ENCODE measurements around the gene TDRD5. TPM values are rescaled to one million over a fixed set of nuclear protein-coding genes. Genes with fewer than 3 reads are reported as not detected.

The TDRD5 gene, protein sequence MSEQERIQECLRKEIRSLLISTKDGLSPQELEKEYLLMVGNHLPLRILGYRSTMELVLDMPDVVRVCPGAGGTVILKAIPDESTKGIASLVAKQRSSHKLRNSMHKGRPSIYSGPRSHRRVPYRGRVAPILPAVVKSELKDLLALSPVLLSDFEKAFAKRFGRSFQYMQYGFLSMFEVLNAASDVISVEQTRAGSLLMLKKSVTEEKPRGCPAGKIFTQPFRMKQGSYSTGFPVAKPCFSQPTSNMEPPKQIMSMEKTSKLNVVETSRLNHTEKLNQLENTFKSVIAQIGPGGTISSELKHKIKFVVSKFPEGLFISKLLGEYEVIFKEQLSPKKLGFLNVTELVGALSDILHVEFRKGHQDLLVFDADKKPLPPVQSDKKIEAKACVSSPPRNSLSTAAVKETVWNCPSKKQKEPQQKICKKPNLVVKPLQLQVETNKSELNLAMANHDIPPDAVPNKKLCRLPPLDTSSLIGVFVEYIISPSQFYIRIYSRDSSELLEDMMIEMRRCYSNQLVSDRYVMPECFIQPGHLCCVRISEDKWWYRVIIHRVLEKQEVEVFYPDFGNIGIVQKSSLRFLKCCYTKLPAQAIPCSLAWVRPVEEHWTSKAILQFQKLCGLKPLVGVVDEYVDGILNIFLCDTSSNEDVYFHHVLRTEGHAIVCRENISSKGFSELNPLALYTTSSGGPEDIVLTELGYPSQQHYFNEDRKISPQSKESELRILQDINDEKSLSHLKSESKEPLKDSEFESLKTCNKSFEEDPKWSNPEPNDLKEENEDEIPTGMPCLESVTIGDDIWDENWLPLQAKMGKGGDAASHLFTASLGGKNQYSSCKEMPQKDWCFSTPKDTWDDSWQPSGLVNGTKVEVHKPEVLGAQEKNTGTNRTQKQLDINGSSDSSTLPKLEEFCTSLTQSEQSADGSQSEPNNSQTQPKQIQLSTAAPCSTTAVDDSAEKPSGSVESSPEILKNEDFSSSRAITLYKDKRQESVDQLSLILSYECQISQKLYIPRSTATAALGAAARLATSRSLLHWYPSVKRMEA
- not detected for total RNA-seq (2021; fragmentation: NEBNext Ultra II Directional; extraction: Animal tissue kit (Norgen Biotek cat#: 25700))
- long read RNA-seq: 0 reads

DNA sequence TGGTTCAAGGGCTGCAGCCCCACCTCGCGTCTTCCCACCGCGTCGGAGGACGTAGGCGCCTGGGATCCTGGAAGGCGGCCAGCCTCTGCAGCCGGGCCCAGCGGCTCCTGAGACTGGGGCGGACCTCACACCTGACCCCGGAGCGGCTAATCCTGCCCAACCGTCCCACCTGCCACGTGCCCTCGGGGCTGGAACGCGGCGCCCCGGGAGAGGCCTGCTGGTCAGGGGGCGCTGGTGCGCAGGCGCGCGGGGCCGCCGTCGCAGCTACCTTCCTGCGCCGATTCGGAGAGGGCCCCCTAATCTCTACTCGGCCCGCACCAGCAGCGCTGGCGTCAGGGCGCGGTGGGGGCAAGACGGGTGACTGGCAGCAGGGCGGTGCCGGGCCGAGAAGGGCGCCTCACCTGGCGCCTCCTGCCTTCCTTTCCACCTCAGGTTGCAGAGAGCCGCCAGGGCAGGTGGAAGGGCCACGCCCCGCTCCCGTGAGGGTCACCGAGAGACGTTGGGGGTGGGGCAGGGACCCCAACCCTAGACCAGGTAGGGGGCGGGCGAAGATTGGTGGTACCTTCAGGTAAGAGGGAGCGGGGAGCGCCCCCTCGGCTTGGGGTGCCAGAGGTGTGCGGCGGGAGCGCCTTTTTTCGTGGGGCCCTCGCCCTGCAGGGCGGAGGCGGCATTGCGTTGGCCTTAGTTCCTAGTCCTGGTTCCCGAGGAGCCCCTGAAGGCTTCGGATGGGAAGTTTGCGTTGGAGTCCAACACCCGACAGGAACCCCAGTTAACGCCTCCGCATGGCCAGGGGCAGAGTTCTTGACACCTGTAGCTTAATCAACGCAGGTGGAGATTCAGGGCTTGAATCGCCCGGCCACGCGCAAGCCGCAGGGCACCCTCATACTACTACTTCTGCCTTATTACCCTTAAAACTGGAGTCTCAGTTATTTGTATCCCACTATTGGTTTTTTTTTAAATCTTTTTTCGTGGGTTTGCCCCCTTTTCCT, at the start of gene TDRD5:
TDRD5 (plus strand) TSS at position 241 of the 989 bp plus-strand sequence. CDS start 784 bp downstream, outside the sequence.
- no peaks in the 10 kb centered on the region for H3K4me1 Mint-ChIP-seq (ENCODE audit: low read depth)
- H3K9me3 Mint-ChIP-seq: no peaks in the 10 kb centered on the region
- H3K27me3 Mint-ChIP-seq (ENCODE audit: insufficient read depth): peaks cover 9% of the 10 kb centered on the region
- TF ChIP-seq, protein P1, sequence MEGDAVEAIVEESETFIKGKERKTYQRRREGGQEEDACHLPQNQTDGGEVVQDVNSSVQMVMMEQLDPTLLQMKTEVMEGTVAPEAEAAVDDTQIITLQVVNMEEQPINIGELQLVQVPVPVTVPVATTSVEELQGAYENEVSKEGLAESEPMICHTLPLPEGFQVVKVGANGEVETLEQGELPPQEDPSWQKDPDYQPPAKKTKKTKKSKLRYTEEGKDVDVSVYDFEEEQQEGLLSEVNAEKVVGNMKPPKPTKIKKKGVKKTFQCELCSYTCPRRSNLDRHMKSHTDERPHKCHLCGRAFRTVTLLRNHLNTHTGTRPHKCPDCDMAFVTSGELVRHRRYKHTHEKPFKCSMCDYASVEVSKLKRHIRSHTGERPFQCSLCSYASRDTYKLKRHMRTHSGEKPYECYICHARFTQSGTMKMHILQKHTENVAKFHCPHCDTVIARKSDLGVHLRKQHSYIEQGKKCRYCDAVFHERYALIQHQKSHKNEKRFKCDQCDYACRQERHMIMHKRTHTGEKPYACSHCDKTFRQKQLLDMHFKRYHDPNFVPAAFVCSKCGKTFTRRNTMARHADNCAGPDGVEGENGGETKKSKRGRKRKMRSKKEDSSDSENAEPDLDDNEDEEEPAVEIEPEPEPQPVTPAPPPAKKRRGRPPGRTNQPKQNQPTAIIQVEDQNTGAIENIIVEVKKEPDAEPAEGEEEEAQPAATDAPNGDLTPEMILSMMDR (IDR thresholded peaks at IDR 0.05): no peak
- H3K36me3 Mint-ChIP-seq (ENCODE audit: low read depth): no peaks in the 10 kb centered on the region
- DNase-seq: no peak
- H3K27ac Mint-ChIP-seq: no peak within 1 kb of the TSS
- H3K4me3 Mint-ChIP-seq: no peak within 1 kb of the TSS

- no peaks in the 10 kb centered on the region for H3K36me3 Mint-ChIP-seq (ENCODE audit: low read depth)
- H3K9me3 Mint-ChIP-seq: no peaks in the 10 kb centered on the region
- no peak overlapping the region for H3K27ac Mint-ChIP-seq
- H3K4me3 Mint-ChIP-seq: no peak overlapping the region
- H3K4me1 Mint-ChIP-seq (ENCODE audit: low read depth): 0 out of 2 replicates have a peak, but pooled peaks cover under 1% of the 10 kb centered on the region
- TF ChIP-seq, protein P1 (IDR thresholded peaks at IDR 0.05): no peak
- DNase-seq: no peak
- peaks cover 7% of the 10 kb centered on the region; the same call in 1 of the 2 replicates for H3K27me3 Mint-ChIP-seq (ENCODE audit: insufficient read depth)
Measured at GRCh38 chr1:179545321-179545720, 46.3 kb upstream of the TDRD5 start.

- Mint-ChIP-seq H3K36me3 (ENCODE audit: low read depth) (no peaks in the 10 kb centered on the region), H3K27ac (no peak overlapping the region), H3K4me1 (ENCODE audit: low read depth) (peaks cover 18% of the 10 kb centered on the region), H3K9me3 (no peaks in the 10 kb centered on the region; the same call in 1 of the 2 replicates), H3K4me3 (no peak overlapping the region), H3K27me3 (ENCODE audit: insufficient read depth) (peaks cover 9% of the 10 kb centered on the region; the same call in 1 of the 2 replicates)
- TF ChIP-seq, protein P1 (IDR thresholded peaks at IDR 0.05): no peak
- no peak for DNase-seq
Measured at GRCh38 chr1:179547021-179547535, 44.6 kb upstream of the TDRD5 start.

DNA sequence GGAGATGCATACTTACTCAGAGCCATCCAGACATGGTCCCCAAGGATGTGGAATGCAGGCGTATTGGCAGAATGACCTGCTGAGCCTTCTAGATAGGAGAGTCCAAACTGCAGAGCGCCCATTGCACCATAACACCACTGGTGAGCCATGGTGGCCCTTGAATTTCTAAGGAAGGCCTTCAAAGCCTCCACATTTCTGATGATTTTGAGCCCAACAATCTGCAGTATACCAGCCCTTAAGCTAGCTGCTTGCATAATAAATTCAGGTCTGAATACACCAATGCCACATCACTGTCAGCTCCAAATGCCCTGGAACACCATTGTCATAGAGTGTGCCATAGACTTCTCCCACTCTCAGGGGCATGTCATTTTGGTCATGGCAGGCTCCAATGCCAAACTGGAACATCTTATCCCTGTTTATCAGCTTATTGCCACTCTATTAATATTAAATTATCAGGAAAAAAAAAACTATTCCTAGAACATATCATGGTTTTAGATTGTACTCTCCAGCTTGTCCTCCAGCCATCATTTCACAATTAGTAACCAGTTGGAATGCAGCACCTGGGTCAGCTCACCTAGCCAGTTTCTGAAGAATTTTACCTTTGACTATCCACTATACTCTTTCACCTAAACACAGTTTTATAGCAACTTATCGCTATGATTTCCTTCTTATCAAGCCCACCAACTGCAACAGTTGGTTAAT, 42.8 kb upstream of the TDRD5 start:
- TF ChIP-seq, protein P1 (IDR thresholded peaks at IDR 0.05): no peak
- Mint-ChIP-seq H3K4me3 (no peak overlapping the region), H3K27me3 (ENCODE audit: insufficient read depth) (peaks cover 8% of the 10 kb centered on the region; the same call in 1 of the 2 replicates), H3K36me3 (ENCODE audit: low read depth) (no peaks in the 10 kb centered on the region), H3K9me3 (no peaks in the 10 kb centered on the region; the same call in 1 of the 2 replicates), H3K4me1 (ENCODE audit: low read depth) (peaks cover 18% of the 10 kb centered on the region), H3K27ac (no peak overlapping the region)
- no peak for DNase-seq
